Dermis blood vessel endothelial cell (primary cell): ENCODE data around the gene BLZF1. TPM values are rescaled to one million over a fixed set of nuclear protein-coding genes. Genes with fewer than 3 reads are reported as not detected.
A peak's percentile ranks its signal among the peaks of the same experiment; 100 is the strongest.
"Not testable (repeated sequence)": the region's sequence is repeated elsewhere in the genome, so short reads cannot be mapped to it uniquely, and the experiment has no call there.

ENCODE experiments used
- DNase-seq: peaks from one replicate; pipeline ENCODE4 v3.0.0; 2010
- total RNA-seq: library from RNA; depleted of rRNA; stranded (reverse); fragments of >200 nt; gene quantifications from 2 replicates; pipeline ENCODE4 v1.2.3, GENCODE V29; 2014

BLZF1 gene, protein sequence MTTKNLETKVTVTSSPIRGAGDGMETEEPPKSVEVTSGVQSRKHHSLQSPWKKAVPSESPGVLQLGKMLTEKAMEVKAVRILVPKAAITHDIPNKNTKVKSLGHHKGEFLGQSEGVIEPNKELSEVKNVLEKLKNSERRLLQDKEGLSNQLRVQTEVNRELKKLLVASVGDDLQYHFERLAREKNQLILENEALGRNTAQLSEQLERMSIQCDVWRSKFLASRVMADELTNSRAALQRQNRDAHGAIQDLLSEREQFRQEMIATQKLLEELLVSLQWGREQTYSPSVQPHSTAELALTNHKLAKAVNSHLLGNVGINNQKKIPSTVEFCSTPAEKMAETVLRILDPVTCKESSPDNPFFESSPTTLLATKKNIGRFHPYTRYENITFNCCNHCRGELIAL
- total RNA-seq: 26.0 and 30.5 TPM in 2 replicates

DNA sequence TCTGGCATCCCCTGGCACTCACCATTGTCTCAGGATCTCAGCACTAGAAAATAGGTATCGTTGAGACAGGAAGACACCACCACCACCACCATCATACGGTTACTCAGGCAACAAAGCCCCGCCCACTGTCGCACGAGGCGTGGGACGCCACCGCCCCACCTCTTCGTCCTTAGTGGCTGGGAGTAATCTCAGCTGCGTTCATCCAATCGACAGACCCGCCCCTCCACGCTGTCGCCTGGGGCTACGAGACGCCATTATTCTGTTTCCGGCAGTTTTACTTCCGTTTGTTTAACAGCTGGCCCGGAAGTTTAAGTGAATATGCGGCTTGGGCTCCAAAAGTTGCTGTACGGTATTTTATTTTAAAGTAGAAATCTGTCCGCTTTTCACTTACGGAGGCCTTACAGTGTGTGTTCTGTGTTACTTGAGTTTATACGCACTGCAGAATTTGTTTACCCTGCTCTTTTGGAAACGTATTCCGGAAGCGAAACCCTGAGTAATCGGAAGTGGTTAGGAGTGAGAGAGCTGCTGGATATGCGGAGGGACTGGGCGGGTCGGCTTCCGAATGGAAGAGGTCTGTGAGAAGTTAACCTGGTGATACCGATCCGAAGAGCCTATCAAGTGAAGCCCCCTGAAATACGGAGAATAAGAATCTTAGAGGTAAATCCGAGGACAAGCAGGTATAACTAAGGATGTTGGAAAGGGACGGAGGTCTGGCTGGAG is at the start of gene BLZF1, which contains the start of gene NME7:
Gene BLZF1, plus strand, starts transcription at position 510 of the 720 bp plus-strand sequence. CDS start 1,328 bp downstream, outside the sequence.
Gene NME7, minus strand, starts transcription at position 112 of the 720 bp plus-strand sequence. Its CDS starts 87 bp downstream, at position 25.
- peak; percentile 97 for DNase-seq

DNA sequence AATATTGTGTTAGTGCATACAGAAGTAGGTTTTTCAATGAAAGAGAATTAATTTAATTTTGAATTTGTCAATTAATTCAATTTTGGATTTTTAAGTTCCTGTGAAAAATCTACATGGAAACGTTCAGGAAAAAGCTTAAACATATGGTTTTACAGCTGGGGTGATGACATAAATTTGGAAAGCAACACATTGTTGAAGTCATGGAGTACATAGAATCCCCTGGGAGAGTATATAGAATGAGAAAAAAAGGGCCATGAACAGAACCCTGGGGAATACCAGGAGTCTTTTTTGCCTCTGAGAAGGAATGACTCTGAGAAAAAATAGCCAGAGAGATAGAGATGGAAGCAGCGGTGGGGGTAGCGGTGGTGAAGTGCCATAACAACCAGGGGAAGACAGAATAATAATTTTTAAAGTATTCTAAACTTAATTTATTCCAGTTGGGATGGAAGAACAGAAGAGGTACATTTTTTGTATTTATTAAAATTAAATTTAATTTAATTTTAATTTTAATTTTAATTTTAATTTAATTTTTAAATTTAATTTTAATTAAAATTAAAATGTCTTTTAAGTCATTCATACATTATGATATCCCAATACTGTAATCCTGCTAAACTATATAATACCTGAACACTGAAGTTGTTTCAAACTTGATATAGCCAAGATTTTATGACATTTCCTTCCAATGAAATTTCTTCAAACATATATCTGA is 49.3 kb upstream of the BLZF1 start:
- DNase-seq: no peak

- no peak for DNase-seq
Observed at GRCh38 chr1:169321539-169321938, 46.5 kb upstream of the BLZF1 start.

DNA sequence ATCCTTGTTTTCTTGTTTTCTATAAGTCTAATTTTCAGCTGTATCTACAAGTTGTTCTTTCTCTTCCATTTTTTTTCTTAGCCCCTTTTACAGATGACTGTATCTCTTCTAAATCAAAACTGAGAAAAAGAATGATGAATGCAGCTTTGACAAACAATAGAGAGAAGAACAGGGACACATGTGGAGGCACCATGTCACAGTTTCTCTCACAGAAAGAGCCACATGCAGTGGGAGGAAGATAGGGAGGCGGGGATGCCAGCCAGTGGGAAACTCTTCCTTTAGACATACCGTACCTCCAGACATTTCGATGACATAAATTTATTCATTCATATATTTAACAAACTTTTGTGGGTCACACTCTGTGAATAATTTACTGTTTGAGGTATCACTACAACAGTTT is 45.9 kb upstream of the BLZF1 start:
- DNase-seq: no peak

DNA sequence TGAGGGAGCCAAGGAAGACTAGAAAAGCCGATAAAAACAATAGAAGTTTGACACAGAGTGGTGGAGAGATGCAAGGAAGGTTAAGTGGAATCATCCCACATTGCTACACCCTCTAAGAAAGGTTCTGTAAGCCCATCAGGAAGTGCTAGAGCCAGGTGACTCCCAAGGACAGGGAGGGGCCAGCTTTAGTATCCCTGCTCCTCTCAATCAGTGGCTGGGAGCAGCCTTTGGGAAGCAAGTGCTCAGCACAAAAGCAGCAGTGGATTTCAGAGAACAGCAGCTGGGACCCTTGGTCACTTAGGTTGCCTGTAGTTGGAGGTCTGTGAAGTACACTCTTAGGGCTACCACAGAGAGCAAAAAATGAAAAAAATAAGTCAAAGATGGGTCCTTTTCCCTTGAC is 42.9 kb upstream of the BLZF1 start:
- no peak for DNase-seq

DNA sequence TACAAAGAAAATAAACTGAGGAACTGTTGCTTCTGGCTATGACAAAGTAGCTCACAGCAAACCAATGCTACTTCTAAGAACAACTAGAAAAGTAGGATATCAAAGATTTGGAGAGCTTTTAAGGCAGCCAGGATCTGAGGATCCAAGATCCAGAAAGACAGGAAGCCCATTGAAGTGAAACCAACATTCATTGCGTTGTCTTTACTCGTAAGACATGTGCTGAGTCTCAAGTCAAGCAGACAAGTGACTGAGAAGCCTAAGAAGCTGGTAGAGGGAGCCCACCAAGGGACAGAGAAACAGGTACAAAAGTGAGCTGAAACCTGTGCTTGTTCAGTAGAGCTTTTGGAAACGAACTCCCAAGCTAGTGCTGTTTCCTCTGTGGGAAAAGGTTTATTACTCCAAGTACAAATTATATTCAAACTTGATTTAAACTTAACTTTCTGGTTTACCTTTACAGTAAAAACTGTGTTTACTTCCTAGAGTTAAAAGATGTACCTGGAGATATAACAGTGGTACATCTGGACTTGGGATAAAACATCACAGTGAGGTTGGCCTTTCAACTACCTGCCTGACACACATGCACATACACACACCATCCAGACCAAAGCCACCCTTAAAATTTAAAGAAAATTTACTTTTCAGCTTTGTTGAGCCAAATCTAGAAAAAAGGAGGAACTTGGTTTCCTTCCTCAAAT is 41.6 kb upstream of the BLZF1 start:
- DNase-seq: peak; percentile 40

GRCh38 chr1:169326956-169327268 is 41.1 kb upstream of the BLZF1 start:
- peak; percentile 76 for DNase-seq

- no peak for DNase-seq
Observed at GRCh38 chr1:169327875-169328274, 40.1 kb upstream of the BLZF1 start.

DNA sequence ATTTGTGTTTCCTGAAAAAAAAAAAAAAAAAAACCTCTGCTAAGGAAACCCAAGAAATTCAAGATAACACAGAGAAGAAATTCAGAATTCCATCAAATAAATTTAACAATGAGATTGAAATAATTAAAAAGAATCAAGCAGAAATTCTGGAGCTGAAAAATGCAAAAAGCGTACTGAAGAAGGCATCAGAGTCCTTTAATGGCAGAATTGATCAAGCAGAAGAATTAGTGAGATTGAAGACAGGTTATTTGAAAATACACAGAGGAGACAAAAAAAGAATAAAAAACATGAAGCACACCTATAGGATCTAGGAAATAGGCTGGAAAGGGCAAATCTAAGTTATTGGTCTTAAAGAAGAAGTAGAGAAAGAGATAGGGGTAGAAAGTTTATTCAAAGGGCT is 38.6 kb upstream of the BLZF1 start:
- no peak for DNase-seq

DNA sequence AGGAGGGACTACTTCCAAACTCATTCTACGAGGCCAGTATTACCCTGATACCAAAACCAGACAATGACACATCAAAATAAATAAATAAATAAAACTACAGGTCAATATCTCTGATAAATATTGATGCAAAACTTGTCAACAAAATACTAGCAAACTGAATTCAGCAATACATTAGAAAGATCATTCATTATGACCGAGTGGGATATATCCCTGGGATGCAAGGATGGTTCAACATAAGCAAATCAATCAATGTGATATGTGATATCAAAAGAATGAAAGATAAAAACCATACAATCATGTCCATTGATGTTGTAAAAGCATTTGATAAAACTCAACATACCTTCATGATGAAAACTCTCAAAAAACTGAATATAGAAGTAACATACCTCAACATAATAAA is 37.1 kb upstream of the BLZF1 start:
- no peak for DNase-seq

GRCh38 chr1:169334727-169335126 is 33.3 kb upstream of the BLZF1 start:
- not testable (repeated sequence) for DNase-seq

GRCh38 chr1:169336947-169337715 is 30.9 kb upstream of the BLZF1 start:
- not testable (repeated sequence) for DNase-seq

DNA sequence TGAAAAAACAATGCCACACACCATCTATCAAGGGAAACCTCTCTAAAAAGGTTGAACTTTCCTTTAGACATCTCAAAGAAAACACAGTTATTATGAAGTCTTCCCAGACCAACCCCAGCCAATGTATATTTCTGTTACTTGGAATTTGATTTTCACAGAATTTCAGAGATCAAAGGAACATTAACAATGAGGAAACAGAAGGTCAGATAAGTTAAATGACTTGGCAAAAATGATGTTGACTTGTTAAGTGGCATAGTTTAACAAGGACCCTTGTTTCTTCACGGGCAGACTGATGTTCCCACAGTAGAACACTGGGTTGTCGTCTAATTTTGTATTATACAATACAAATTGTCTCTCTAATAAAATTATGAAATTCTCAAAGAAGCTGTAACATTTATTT is 29.4 kb upstream of the BLZF1 start:
- DNase-seq: no peak

GRCh38 chr1:169339773-169340172 is 28.2 kb upstream of the BLZF1 start:
- no peak for DNase-seq

DNA sequence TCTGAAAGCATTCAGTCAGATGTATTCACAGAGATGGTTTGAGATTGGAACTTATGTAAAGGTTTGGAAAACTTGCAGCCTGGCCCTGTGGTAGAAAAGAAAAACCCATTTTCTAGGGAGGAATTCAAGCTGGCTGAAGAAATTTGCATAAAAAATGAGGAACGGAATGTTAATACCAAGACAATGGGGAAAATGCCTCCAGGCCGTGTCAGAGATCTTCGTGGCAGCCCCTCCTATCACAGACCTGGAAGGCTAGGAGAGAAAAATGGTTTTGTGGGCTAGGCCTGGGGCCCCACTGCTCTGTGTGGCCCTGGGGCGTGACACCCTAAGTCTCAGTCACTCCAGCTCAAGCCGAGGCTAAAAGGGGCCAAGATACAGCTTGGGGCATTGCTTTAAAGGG is 27.1 kb upstream of the BLZF1 start:
- DNase-seq: no peak

- DNase-seq: not testable (repeated sequence)
Observed at GRCh38 chr1:169342096-169342495, 25.9 kb upstream of the BLZF1 start.

DNA sequence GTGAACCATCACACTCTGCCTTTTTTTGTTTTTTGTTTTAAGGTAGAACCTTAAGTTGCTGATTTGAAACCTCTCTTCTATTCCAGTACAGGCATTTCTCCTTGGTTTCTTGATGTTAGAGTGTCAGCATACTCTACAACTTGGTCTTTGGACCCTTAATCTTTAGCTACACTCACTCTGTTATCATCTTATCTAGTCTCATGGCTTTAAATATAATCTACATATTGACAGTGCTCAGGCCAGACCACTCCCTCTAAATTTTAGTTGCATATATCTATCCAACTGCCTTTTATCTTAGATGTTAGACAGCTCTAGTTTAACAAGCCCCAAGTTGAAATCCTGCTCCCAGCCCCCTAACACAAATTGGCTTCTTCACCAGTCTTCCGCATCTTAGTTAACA is 22.5 kb upstream of the BLZF1 start:
- DNase-seq: no peak

- DNase-seq: no peak
Observed at GRCh38 chr1:169346036-169346589, 21.9 kb upstream of the BLZF1 start.

GRCh38 chr1:169347688-169348382 is 20.2 kb upstream of the BLZF1 start:
- no peak for DNase-seq

GRCh38 chr1:169348383-169349036 is 19.5 kb upstream of the BLZF1 start:
- peak; percentile 84 for DNase-seq
